Psoas muscle (tissue), 8 donors: ENCODE data around the gene OGG1. TPM values are rescaled to one million over a fixed set of nuclear protein-coding genes. Genes with fewer than 3 reads are reported as not detected.
A peak's percentile ranks its signal among the peaks of the same experiment; 100 is the strongest.

ENCODE experiments used
- ATAC-seq, 4 donors: fragments of 200-7000 bp; cut with Tn5 transposase; one replicate each; pipeline ENCODE4 v1.9.1; 2020; ENCODE audit warnings: moderate library complexity in 3 of 4, mild to moderate bottlenecking in 2 of 4
- DNase-seq, 2 donors: peaks; one replicate each; pipeline ENCODE4 v3.0.0-alpha.2; 2020
- H3K27ac ChIP-seq: fragments of 200-600 bp; one replicate; pipeline ENCODE4 v1.8.0; 2022
- H3K27me3 ChIP-seq, 3 donors: fragments of 200-600 bp in 1 of 3; one replicate each; pipeline versions ENCODE4 v1.6.1 to v1.8.0; 2013 to 2022; ENCODE audit warnings: low read length in 2 of 3, mild to moderate bottlenecking in 2 of 3, moderate library complexity in 1 of 3; ENCODE audit not compliant: insufficient read depth in 3 of 3
- H3K36me3 ChIP-seq, 2 donors: fragments of 200-600 bp in 1 of 2; one replicate each; pipeline versions ENCODE4 v1.6.1 to v1.8.0; 2013 to 2022; ENCODE audit warnings: low read depth in 1 of 2, mild to moderate bottlenecking in 1 of 2, moderate library complexity in 1 of 2; ENCODE audit not compliant: insufficient read depth in 1 of 2
- H3K4me1 ChIP-seq: fragments of 200-600 bp; one replicate; pipeline ENCODE4 v1.8.0; 2022
- H3K4me3 ChIP-seq: fragments of 200-600 bp; one replicate; pipeline ENCODE4 v1.8.0; 2022; ENCODE audit warnings: mild to moderate bottlenecking
- H3K9me3 ChIP-seq: fragments of 200-600 bp; one replicate; pipeline ENCODE4 v1.8.0; 2022
- WGBS, 3 donors: extraction: QIAGEN DNeasy Blood & Tissue Kit; methylation state at CpG; one replicate each; pipeline versions ENCODE4 v1.1.6 to v1.1.7; 2013; 5-methylcytosine and 5-hydroxymethylcytosine counted together
- intact Hi-C, 2 donors: fragments of 100-400 bp; cut with DNase I; formaldehyde crosslinking; loops; one replicate each; pipeline versions ENCODE4 v1.11.0 to v1.14.2; 2022
- long read RNA-seq, 2 donors: library from polyadenylated mRNA; unstranded; transcript quantifications; one replicate each; pipeline ENCODE4 v2.0.0, GENCODE V29; 2021
- polyA plus RNA-seq, 3 donors: library from polyadenylated mRNA; stranded (reverse); fragments of 200-250 nt; gene quantifications; one replicate each; pipeline ENCODE4 v1.2.3, GENCODE V29; 2013
- total RNA-seq, 4 donors: library from RNA; stranded (reverse); fragmentation: NEBNext Ultra II Directional in 2 of 4; extraction: Animal tissue kit (Norgen Biotek cat#: 25700) in 2 of 4; gene quantifications; one replicate each; pipeline versions ENCODE4 v1.2.1 to v1.2.4, GENCODE V29; 2021 to 2023
- TF ChIP-seq, protein P1 (sequence below): fragments of 200-600 bp; IDR thresholded peaks from one replicate; pipeline ENCODE4 v1.8.0; 2022; ENCODE audit warnings: antibody characterized with exemption
- donor health status: healthy with polysubstance abuse.
- donor health status: DM: no; HTN: no; CAD: no; lungs with moderate emphysema.
- donor health status: Bipolar disorder and iron deficiency.
- donor health status: healthy.
- donor health status: DM: yes; HTN: yes; CAD: no.
- donor health status: DM: no; HTN: no; CAD: no.
- donor health status: DM: no; HTN: no; CAD: no.
- donor health status: DM: yes; HTN: yes; CAD: no.

OGG1 gene
- total RNA-seq (1 to 10 TPM; 6.9 to 9.5 (median 8.1) TPM), polyA plus RNA-seq (10 to 100 TPM in 1 of 3 donors, 1 to 10 TPM in 2; 6.3 to 19.7 (median 9.1) TPM)
- long read RNA-seq, donor 1, partial matches to known transcripts = 0 of 4 reads
- long read RNA-seq, donor 1, other reads (novel, unspliced or antisense) = 0 of 4 reads
- long read RNA-seq, donor 2, partial matches to known transcripts = 1 of 9 reads
- long read RNA-seq, donor 2, other reads (novel, unspliced or antisense) = 2 of 9 reads

DNA sequence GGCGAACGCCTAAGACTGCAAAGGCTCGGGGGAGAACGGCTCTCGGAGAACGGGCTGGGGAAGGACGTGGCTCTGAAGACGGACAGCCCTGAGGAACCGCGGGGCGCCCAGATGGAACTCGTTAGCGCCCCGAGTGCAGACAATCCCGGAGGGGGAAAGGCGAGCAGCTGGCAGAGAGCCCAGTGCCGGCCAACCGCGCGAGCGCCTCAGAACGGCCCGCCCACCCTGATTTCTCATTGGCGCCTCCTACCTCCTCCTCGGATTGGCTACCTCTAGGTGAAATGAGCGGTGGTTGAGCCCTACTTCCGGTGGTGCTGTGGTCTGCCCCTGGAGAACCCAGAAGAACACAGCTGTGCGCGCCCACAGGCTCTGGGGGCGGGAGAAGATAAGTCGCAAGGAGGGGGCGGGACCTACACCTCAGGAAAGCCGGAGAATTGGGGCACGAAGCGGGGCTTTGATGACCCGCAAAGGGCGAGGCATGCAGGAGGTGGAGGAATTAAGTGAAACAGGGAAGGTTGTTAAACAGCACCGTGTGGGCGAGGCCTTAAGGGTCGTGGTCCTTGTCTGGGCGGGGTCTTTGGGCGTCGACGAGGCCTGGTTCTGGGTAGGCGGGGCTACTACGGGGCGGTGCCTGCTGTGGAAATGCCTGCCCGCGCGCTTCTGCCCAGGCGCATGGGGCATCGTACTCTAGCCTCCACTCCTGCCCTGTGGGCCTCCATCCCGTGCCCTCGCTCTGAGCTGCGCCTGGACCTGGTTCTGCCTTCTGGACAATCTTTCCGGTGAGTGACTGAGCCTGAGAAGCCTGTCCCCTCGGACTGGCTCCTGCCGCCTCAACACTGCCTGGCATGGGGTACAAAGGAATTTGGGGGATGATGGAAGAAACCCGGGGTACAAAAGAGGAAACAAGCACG is at the start of gene OGG1:
OGG1 (plus strand) TSS at position 308 of the 911 bp plus-strand sequence; CDS start at position 643, 335 bp downstream.
- peak within 1 kb of the TSS; percentile 79 for H3K4me3 ChIP-seq
- H3K36me3 ChIP-seq = peaks cover 2 to 76% of the 10 kb centered on the region in 2 donors
- H3K27ac ChIP-seq = peak within 1 kb of the TSS; percentile 86
- H3K4me1 ChIP-seq = peaks cover 19% of the 10 kb centered on the region
- intact Hi-C loops = loop anchor here (1.0 to 5.0 kb wide), 2 partner anchors 19 to 37 kb away; partner anchors contain the start of gene BRPF1 (in 1 of the 2)
- WGBS, 3 donors = 0 to 1% (median 0%) methylated on average over 40 to 60 of the region's 60 CpGs
- H3K9me3 ChIP-seq = no peaks in the 10 kb centered on the region
- DNase-seq = peak; percentile 97 to 98
- ATAC-seq = peak; percentile 98 to 99 (median 98)
- TF ChIP-seq, protein P1, sequence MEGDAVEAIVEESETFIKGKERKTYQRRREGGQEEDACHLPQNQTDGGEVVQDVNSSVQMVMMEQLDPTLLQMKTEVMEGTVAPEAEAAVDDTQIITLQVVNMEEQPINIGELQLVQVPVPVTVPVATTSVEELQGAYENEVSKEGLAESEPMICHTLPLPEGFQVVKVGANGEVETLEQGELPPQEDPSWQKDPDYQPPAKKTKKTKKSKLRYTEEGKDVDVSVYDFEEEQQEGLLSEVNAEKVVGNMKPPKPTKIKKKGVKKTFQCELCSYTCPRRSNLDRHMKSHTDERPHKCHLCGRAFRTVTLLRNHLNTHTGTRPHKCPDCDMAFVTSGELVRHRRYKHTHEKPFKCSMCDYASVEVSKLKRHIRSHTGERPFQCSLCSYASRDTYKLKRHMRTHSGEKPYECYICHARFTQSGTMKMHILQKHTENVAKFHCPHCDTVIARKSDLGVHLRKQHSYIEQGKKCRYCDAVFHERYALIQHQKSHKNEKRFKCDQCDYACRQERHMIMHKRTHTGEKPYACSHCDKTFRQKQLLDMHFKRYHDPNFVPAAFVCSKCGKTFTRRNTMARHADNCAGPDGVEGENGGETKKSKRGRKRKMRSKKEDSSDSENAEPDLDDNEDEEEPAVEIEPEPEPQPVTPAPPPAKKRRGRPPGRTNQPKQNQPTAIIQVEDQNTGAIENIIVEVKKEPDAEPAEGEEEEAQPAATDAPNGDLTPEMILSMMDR = no peak
- no peaks in the 10 kb centered on the region for H3K27me3 ChIP-seq

DNA sequence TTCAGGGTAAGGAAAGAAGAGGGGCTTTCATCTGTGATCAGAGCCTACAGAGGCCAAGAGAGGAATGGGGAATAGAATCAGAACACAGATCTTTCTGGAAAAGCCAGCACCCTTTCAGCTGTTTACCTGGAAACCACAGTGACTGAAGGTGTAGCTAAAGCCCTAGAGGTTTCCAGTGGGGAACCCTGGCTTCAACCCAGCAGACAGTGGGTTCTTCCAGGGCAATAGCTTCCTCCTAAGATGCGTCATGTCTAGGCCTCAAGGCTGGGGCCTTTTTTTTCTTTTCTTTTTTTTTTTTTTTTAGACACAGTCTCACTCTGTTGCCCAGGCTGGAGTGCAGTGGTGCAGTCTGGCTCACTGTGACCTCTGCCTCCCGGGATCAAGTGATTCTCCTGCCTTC is 49.2 kb upstream of the OGG1 start:
- Histone ChIP-seq H3K9me3 (no peaks in the 10 kb centered on the region), H3K27ac (no peak overlapping the region), H3K4me3 (no peak overlapping the region), H3K27me3 (peaks cover 0 to 11% (median 9%) of the 10 kb centered on the region in 3 donors), H3K36me3 (peaks cover 5 to 67% of the 10 kb centered on the region in 2 donors), H3K4me1 (peaks cover 17% of the 10 kb centered on the region)
- no peak for DNase-seq
- no peak for ATAC-seq
- WGBS, 3 donors = 82 to 95% (median 90%) methylated on average over 2 of the region's 2 CpGs
- intact Hi-C loops = loop anchor here in 1 of 2 donors (10.0 kb wide), 1 partner anchor 534 kb away; no protein-coding TSS in a partner anchor
- TF ChIP-seq, protein P1 = no peak

DNA sequence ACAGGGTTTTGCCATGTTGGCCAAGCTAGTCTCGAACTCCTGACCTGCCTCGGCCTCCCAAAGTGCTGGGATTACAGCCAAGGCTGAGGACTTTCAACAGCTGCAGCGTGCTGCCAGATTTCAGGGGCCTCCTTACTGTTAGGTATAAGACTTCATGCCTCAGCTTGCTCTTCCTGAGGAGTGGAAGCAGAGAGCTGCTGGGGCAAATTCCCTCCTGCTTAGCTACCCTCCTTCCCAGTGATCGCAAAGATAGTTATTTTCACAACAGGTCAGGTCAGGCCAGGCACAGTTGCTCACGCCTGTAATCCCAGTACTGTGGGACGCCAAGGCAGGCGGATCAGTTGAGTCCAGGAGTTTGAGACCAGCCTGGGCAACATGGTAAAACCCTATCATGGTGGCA is 48.7 kb upstream of the OGG1 start:
- peaks cover 0 to 11% (median 9%) of the 10 kb centered on the region in 3 donors for H3K27me3 ChIP-seq
- intact Hi-C loops = loop anchor here in 1 of 2 donors (10.0 kb wide), 1 partner anchor 534 kb away; no protein-coding TSS in a partner anchor
- no peak for DNase-seq
- ATAC-seq = no peak
- WGBS, 3 donors = 68 to 86% (median 70%) methylated on average over 7 of the region's 7 CpGs
- TF ChIP-seq, protein P1 = no peak
- H3K27ac ChIP-seq = no peak overlapping the region
- H3K9me3 ChIP-seq = no peaks in the 10 kb centered on the region
- peaks cover 17% of the 10 kb centered on the region for H3K4me1 ChIP-seq
- no peak overlapping the region for H3K4me3 ChIP-seq
- H3K36me3 ChIP-seq = peaks cover 5 to 64% of the 10 kb centered on the region in 2 donors

DNA sequence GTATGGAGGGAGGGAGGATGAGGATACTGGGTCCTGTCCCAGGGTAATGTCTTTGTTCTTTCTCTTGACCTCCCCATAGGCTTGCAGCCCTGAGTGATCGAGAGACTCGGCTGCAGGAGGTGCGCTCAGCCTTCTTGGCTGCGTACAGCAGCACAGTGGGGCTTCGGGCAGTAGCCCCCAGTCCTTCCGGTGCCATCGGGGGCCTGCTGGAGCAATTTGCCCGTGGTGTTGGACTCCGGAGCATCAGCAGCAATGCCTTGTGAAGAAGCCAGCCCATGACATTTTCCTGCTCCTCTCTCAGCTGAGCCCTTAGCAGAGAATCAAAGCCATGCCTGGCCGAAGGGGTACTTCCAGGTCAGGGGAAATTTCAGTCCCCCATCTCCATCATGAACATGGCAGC is 48.0 kb upstream of the OGG1 start:
- peaks cover 5 to 62% of the 10 kb centered on the region in 2 donors for H3K36me3 ChIP-seq
- DNase-seq (no peak), ATAC-seq (no peak)
- 91 to 97% (median 94%) methylated on average over 10 of the region's 10 CpGs for WGBS, 3 donors
- no peak overlapping the region for H3K4me3 ChIP-seq
- no peaks in the 10 kb centered on the region for H3K9me3 ChIP-seq
- peaks cover 12% of the 10 kb centered on the region for H3K4me1 ChIP-seq
- peaks cover 0 to 11% (median 9%) of the 10 kb centered on the region in 3 donors for H3K27me3 ChIP-seq
- TF ChIP-seq, protein P1 = no peak
- intact Hi-C loops = loop anchor here in 1 of 2 donors (10.0 kb wide), 1 partner anchor 533 kb away; no protein-coding TSS in a partner anchor
- H3K27ac ChIP-seq = no peak overlapping the region
